GM10847 (cell line): ENCODE measurements around the gene PRX.

ENCODE experiments used
- POLR2A ChIP-seq: IDR thresholded peaks from 2 replicates; pipeline ENCODE4 v1.6.1; 2011; ENCODE audit not compliant: insufficient read length; ENCODE audit errors: extremely low read depth

Gene PRX, protein sequence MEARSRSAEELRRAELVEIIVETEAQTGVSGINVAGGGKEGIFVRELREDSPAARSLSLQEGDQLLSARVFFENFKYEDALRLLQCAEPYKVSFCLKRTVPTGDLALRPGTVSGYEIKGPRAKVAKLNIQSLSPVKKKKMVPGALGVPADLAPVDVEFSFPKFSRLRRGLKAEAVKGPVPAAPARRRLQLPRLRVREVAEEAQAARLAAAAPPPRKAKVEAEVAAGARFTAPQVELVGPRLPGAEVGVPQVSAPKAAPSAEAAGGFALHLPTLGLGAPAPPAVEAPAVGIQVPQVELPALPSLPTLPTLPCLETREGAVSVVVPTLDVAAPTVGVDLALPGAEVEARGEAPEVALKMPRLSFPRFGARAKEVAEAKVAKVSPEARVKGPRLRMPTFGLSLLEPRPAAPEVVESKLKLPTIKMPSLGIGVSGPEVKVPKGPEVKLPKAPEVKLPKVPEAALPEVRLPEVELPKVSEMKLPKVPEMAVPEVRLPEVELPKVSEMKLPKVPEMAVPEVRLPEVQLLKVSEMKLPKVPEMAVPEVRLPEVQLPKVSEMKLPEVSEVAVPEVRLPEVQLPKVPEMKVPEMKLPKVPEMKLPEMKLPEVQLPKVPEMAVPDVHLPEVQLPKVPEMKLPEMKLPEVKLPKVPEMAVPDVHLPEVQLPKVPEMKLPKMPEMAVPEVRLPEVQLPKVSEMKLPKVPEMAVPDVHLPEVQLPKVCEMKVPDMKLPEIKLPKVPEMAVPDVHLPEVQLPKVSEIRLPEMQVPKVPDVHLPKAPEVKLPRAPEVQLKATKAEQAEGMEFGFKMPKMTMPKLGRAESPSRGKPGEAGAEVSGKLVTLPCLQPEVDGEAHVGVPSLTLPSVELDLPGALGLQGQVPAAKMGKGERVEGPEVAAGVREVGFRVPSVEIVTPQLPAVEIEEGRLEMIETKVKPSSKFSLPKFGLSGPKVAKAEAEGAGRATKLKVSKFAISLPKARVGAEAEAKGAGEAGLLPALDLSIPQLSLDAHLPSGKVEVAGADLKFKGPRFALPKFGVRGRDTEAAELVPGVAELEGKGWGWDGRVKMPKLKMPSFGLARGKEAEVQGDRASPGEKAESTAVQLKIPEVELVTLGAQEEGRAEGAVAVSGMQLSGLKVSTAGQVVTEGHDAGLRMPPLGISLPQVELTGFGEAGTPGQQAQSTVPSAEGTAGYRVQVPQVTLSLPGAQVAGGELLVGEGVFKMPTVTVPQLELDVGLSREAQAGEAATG (N-terminal part only)

DNA sequence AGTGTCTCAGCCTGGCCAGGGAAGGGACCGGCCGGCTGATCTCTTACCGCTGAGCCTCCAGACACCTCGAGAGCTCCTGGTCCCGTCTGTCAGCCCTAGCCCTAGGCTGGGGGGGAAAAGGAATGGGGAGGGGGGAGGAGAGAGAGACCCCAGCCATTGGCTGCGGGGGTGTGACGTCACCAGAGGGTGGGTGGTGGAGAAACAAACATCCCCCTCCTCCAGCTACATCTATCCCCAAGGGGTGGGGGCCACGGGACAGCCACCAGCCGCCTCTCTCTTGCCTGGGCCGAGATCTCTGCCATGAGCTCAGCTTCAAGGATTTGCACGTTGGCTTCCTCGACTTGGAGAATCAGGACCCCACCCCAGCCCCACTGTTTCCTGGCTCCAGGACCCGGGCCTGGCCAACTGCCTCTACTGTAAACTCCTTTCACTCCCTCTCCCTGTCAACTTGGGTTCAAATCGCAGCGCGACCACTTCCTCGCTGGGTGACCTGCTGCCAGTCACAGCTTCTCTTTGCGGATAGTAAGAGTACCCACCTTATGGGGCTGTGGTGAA is at the start of gene PRX:
Gene PRX, minus strand, starts transcription at position 88 of the 555 bp plus-strand sequence. CDS start 5,446 bp downstream, outside the sequence.
- TF ChIP-seq POLR2A = no peak

DNA sequence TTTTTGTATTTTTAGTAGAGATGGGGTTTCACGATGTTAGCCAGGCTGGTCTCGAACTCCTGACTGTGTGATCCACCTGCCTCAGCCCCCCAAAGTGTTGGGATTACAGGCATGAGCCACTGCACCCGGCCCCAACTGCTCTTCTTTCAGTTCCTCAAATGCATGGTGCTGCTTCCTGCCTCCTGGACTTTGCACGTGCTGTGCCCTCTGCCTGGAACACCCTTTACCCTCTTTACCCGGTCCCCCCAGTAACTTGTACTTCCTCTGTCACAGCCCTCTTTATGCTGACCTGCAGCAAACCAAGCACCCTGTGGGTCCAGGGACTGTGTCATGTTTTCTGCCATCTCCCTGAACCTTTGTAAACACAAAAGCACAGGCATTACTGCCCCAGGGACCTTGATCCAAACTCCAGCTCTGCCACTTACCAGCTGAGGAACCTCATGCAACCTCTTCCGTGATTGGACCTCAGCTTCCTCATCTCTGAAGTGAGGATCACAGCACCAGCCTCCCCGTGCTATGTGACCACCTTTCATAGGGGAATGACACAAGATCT is 48.6 kb upstream of the PRX start:
- TF ChIP-seq POLR2A = no peak

DNA sequence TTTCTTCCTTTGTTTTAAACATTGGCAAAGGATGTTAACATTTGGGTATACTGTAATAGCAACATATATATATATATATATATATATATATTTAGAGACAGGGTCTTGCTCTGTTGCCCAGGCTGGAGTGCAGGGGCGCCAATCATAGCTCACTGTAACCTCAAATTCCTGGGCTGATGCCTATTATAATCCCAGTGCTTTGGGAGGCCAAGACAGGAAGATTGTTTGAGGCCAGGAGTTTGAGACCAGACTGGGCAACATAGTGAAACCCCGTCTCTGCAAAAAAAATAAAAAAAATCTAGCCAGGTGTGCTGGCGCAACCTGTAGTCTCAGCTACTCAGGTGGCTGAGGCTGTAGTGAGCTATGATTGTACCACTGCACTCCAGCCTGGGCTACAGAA is 47.0 kb upstream of the PRX start:
- no peak for TF ChIP-seq POLR2A

DNA sequence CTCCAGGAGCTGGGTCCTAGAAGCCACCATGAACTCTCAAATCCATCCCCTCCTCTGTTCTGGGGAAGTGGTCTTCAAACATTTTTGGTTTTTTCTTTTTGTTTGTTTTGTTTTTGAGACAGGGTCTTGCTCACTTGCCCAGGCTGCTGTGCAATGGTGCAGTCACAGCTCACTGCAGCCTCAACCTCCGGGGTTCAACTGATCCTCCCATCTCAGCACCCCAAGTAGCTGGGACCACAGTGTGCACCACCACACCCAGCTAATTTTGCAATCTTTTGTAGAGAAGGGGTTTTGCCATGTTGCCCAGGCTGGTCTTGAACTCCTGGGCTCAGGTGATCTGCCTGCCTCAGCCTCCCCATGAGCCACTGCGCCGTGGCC is 45.4 kb upstream of the PRX start:
- TF ChIP-seq POLR2A = no peak

DNA sequence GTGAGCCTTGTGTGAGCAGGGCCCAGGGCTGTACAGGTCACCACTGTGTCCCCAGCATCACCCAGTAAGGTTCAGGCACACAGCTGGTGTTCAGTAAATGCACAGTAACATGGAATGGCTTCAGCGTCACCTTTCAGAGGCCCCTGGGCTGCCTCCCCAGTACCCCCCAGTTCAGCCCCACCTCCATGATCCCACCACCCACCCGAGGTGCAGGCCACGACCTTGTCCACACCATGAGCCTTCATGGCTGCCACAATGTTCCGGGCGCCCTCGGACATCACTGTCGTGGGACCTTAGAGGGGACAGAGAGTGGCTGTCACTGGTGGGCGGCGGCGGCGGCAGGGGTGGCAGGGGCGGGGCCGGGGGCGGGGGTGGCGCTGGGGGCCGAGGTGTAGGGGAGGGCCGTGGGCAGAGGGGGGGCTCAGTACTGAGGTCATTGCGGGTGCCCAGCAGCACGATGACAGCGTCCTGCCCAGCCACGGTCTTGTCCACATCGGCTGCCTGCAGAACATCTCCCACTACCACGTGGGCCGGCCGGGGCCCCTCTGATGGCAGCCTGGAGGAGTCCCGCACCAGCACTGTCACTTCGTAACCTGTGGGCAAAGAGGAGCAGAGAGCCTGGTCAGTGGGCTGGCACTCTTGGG is 44.9 kb upstream of the PRX start:
- no peak for TF ChIP-seq POLR2A

DNA sequence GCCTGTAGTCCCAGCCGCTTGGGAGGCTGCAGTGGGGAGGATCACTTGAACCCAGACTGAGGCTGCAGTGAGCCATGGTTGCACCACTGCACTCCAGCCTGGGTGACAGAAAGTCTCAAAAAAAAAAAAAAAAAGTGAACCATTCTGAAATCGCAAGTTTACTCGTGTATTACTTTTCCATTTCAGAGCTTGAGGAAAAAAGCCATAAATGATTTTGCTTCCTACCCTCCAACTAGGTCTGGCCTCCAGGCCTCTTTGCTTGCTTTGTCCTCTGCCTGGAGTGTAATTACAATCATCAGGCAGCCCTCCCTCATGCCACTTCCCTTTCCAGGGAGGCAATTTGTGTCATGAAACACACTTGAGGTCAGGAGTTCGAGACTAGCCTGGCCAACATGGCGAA is 43.9 kb upstream of the PRX start:
- no peak for TF ChIP-seq POLR2A

DNA sequence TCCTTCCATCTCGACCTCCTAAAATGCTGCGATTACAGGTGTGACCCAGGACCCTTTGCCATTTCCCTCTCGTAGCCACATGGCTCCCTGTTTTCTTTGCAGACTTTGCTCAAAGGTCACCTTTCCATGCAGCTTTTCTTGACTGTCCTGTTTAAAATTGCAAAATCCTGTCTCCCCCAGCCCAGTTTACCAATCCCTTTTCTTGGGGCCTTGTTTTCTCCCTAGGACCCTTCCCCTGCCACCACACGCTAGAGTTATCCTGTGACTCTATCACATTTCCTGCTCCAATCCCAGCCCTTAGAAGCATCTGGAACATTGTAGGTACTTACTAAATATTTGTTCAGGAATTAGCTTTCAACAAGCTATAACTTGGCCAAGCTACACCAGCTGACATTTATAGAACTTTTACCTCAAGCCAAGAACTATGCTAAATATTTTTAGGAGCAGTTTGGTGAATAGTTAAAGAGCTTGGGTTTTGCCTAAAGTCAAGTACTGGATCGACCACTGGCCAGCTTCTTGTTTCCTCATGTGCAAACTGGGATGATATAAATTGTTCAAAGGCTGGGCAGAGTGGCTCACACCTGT is 40.1 kb upstream of the PRX start:
- no peak for TF ChIP-seq POLR2A

DNA sequence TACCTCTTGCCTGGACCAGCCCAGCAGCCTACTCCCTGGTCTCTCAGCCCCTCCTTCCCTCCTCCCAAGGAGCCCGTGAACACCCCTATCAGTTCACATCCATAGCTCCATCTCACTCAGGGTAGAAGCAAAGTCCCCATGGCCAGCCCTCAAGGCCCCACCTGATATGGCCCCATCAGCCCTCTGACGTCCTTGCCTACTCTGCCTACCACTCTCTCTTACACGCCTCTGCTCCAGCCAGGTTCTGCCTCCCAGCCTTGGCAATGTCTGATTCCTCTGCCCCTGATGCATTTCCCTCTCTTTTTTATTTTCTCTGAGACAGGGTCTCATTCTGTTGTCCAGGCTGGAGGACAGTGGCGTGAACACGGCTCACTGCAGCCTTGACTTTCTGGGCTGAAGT is 38.8 kb upstream of the PRX start:
- TF ChIP-seq POLR2A = no peak

DNA sequence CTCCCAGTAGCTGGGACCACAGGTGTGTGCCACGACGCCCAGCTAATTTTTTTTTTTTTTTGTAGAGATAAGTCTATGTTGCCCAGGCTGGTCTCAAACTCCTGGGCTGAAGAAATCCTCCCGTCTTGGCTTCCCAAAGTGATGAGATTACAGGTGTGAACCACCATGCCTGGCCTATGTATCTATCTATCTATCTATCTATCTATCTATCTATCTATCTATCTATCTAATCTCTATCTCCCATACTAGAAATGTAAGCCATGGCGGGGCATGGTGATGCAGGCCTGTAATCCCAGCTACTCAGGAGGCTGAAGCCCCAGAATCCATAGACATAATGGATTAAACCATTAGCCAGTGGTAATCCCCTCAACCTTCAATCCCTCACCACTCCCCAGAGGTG is 37.5 kb upstream of the PRX start:
- TF ChIP-seq POLR2A = no peak

DNA sequence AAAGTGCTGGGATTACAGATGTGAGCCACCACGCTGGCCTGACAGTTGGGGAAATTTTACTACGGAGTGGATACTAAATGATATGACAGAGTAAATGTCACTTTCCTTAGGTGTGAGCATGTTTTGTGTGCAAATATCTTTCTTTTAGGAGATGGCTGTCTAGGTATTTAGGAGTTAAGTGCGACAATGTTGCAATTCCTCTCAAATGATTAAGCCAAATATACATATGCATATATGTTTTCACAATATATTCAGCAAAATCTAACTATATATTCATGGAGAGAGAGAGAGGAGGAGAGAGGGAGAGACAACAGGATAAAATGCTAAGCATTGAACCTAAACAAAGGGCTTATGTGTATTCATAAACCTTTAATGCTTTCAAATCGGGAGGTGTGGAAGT is 36.3 kb upstream of the PRX start:
- TF ChIP-seq POLR2A = no peak

DNA sequence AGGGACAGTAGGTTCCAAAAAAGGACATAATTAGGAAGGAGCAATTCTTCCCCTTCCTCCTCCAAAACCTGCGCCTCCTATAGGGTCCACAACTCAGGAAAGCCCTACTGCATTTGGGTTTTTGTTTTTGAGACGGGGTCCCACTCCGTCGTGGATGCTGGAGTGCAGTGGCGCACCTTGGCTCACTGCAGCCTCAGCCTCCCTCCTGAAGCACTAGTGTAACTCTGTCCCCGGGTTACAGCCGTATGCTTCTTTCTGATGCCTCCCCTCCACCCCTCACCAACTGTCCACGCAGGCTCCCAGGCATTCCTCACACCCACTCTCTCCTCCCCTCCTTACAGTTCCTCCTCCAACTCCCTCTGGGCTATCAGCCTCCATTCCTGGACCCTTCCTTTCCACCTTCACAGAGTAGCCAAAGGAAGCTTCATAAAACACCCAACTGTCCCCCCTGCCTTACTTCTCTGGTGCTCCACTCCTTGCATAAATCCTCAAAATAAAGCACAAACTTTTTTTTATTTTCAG is 33.1 kb upstream of the PRX start:
- TF ChIP-seq POLR2A = no peak

DNA sequence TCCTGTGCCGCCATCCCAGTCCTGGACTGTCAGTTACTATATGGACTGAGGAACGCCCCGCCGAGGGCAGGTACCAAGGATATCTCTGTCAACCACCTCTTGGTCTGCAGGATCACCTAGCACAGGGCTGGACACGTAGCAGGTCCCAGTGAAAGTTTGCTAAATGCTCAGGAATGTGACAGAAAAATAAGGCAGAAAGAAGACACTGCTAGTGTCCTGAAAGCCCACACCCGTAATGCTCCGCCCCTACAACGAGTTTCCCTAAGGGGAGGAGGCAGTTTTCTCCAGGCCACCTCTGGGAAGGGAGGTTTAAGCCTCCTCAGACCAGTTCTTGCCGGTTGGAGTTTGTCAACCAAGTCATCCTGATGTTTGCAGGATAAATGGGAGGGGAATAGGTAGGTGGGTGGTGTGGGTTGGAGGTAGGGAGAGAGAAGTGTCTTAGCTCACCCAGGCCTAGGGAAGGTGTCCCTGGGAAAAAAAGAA is 32.6 kb upstream of the PRX start:
- TF ChIP-seq POLR2A = no peak

DNA sequence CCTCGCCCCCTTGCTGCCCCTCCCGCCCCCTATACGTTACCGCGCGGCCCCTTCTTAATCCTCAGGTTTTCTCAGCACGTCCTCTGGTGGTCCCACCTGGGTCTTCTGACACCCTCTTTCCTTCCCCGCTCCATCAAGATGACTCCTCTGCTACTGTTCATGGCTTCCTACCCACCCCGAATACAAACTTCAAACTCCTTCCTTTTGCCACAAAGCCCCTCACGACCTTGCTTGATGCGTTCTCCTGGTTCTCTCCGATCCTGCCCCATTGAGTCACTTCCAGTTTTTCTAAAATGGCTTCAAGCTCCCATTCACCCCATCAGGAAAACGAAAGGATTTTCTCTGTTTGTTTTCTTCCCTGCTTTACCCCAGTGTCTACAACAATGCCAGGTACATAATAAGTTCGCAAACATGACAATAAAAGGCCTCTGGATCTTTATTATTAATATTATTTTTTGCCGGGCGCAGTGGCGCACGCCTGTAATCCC is 31.7 kb upstream of the PRX start:
- TF ChIP-seq POLR2A = no peak

DNA sequence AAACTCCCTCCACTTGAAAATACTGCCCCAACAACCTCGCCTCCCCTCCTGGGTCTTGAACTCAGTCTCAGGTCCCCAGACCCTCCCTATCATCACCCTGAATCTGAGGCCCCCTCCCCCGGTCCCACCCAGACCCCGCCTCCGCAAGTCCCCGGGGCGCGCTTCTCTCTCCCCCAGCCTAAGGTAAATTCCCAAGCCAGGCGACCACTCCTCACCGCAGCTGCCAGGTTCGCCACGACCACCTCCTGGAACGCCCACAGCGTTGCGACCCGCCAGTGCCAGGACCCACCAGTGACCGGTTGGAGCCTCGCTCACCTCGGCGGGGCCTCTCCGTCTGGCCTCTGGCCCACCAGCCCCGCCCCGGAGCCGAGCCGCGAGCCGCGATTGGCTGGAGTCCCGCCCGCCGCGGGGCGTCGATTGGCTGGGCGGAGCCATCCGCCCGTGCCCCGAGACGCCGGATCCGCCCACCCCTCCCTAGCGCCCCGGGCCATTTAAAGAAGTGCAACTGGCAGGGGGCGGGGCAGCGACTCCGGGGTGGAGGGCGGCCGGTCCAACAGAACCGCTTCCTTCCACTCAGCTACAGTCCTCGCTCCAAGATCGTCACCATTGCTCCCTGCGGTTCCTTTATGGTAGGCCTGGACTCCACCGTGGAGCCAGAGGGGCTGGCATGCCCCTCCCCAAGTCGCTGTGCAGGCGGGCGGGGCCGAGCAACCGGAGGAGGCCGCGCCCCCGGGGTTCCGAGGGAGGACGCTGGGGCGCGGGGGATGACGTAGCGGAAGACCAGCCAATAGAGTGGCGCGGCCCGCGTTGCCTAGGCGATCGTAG is 31.0 kb upstream of the PRX start, which contains the start of gene SERTAD3:
Gene SERTAD3, minus strand, starts transcription at position 336 of the 825 bp plus-strand sequence. CDS start 2,255 bp downstream, outside the sequence.
- TF ChIP-seq POLR2A = peak; percentile 79
